ENCODE results near the gene REEP6. TPM values are rescaled to one million over a fixed set of nuclear protein-coding genes. Genes with fewer than 3 reads are reported as not detected.
"Not testable (repeated sequence)": the region's sequence is repeated elsewhere in the genome, so short reads cannot be mapped to it uniquely, and the experiment has no call there.

The REEP6 gene
- total RNA-seq, 1 experiment from 2014 or later: 0.98 TPM

DNA sequence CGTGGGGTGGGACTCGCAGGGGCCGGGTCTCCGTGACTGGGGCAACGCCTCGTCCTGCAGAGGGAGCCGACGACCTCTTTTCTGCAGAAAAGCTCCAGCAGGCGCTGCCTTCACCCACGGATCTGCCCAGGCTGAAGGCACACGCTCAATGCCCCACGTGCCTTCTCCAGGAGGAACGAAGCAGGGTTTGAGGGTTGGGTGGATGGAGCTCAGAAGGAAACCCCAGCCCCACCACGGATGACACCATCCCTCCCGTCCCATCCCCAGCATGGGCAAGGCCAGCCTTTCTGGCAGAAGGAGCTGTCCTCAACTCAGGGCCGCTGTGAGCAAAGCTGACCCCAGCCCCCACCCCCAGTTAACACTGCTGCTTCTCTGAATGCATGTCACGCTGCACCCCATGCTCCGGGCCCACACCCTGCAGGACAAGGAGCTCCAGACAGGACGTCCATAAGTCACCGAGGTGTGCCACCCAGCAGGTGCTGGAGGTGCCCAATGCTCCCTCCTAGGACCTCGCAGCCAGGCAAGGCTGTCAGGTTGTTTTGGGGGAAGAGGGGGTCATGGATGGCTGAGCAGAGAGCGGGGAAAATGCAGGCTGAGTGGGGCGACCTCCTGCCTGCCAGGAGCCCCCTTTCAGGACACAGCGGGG lies 19.3 kb upstream of the REEP6 start:
- no peak for DNase-seq (ENCODE audit: low read depth)

DNA sequence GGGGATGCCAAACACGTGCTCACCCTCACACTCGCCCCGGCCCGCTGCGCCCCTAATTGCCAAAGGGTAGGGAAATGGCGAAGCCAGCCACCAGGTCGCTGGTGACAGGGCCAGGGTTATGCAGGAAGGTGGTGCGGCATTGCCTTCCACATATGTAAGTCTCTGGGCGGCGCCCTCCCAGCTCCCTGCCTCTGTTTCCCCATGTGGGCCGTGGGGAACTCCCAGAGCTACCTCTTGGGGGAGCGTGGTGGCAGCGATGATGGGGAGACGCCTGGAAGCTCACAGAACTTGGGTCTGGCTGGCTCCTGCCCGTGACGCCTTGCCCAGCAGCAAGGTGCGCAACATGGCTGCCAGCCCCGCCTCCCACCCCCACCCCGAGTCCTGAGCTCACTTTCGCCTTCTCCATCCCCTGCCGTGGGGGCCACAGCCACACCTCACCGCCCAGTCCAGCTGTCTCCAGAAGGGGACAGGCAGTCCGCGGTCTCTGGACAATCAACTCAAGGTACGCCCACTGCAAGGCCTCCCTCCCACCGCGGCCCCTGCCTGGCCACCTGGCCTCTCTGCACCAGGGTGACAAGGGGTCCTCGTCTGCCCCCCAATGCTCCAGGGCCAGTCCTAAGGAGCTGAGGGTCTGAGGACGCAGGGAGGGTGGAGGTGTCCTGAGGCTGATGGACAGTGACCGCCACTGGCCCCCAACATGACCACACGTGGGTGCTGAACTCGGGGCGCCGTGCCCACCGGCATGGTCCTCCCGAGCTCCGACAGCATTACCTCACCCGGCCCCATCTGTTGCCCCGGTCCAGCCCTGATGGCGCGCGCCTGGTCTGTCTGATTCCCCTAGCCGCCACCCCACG lies 18.5 kb upstream of the REEP6 start:
- no peak for DNase-seq (ENCODE audit: low read depth)

DNA sequence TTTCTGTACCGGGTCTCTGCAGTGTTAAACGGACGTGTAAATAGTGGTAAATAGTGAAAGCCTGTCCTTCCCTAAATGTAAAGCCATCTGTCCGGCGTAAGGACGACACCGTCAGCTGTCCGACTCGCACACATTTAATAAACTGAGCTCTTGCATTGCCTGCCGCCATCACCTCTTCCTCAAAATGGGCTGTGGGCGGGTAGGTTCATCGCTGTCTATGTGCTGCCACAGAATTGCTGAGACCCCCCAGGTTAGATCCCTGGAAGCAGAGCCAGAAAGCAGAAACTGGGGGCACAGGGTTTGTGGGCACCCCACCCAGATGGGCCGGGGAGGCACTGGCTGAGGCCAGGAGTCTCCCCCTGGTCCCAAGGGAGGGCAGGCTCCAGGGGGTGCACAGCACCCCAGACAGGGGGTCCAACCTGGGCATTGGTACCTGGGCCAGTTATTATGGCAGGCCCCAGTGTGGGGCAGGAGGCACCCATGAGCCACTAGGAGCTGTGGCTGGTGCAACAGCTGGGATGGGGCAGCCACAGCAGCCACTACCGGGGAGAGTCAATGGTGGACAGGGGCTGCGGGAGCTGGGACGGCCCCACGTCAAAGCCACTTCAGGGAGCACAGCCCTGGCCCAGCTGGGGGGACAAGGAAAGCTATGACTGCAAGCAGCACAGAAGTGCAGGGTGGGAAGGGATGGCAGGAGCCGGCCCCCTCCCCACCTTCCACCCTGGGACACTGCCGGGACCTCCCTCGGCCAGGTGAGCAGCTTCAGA lies 17.7 kb upstream of the REEP6 start:
- DNase-seq (ENCODE audit: low read depth): no peak

DNA sequence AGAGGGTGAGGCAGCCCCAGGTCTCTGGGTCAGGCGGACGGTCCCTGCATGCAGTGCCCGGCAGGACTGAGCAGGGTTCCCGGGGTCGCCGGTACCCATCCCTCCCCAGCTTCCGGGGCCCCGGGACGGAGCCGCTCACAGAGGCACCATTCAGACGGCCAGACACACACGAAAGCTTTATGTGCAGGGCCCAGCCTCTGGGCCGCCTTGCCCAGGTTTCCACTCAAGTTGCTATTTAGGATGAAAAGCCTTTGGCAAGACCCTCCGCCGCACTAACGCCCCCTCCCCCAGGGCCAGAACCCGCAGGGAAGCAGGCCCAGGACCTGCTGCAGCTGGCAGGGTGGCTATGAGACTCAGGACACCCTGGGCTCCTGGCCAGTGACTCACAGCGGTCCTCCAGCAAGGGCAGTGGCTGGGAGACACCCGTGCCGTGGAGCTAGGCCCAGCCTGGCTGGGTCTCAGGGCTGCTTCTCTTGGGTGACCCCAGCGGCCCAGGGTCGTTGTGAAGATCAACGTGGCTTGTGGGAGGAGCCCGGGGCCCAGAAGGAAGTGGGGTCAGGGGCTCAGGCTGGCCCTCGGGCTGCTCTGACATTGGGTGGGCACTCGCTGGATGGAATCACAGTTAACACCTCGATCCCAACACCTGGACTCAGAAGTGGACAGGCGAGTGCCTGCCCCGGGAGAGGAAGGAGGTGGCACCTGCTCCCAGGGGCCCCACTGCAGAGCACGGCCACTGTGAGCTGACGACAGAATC lies 16.8 kb upstream of the REEP6 start:
- DNase-seq (ENCODE audit: low read depth): no peak

DNA sequence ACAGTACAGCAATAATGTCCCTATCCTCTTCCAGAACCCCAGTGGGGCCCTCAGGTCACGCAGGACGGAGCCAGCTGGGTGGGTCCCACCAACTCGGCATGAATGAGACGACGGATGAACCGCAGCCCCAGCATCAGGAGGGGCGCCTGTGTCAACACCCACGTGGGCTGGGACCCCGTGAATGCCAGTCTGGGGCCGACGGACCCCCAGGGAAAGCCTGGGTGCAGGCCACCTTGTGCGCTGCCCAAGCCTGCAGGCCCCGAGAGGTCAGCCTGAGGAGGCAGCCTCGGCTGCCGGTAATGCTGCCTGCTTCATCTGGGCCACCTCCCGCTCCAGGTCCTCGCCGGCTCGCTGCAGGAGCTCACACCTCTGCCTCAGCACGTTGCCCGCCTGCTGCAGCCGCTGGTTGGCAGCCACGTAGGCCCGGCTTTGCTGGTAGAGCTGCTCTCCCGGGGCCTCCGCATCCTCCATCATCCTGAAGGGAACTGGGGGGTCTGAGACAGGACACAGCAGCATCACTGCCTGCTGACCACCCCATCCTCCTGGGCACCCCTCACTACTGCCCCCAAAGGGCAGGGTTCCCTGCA lies 16.1 kb upstream of the REEP6 start:
- no peak for DNase-seq (ENCODE audit: low read depth)

DNA sequence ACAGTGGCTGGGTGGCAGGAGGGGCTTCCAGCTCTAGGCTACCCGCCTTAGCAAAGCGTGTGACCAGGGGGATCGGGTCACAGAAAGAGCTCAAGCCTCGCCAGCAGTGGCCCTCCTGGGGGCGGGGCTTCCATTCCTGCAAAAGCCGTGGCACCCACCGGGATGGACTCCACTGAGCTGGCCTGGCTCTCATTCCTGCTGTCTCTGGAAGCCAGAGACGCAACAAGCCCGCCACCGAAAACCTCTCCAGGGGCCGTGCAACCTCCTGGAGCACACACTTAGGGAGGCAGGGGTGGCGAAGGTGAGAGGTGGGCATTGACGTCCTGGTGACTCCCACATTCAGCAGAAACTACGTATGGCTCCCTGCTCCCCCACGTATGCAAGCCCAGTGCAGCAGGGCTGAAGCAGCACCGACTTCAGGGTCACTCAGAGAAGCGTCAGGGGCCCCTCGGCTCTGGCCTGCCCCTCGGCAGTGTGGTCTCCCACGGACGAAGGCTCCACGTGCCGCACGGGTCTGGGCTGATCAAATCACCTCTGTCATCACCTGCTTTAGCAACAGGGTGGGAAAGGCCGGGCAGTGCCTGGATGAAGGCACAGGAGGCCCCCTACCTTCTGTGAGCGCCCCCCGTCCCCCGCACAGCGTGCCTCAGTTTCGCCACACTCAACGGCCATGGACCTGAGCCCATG lies 15.1 kb upstream of the REEP6 start:
- no peak for DNase-seq (ENCODE audit: low read depth)

DNA sequence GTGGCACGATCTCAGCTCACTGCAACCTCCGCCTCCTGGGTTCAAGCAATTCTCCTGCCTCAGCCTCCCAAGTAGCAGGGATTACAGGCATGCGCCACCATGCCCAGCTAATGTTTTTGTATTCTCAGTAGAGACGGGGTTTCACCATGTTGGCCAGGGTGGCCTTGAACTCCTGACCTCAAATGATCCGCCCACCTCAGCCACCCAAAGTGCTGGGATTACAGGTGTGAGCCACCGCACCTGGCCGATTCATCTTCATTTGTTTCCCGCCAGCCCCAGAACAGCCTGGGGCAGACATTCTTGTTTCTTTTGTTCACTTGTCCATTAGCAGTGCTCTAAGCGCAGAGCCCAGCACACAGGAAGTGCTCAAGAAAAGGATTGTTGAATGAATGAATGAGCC lies 13.9 kb upstream of the REEP6 start:
- not testable (repeated sequence) for DNase-seq (ENCODE audit: low read depth)

DNA sequence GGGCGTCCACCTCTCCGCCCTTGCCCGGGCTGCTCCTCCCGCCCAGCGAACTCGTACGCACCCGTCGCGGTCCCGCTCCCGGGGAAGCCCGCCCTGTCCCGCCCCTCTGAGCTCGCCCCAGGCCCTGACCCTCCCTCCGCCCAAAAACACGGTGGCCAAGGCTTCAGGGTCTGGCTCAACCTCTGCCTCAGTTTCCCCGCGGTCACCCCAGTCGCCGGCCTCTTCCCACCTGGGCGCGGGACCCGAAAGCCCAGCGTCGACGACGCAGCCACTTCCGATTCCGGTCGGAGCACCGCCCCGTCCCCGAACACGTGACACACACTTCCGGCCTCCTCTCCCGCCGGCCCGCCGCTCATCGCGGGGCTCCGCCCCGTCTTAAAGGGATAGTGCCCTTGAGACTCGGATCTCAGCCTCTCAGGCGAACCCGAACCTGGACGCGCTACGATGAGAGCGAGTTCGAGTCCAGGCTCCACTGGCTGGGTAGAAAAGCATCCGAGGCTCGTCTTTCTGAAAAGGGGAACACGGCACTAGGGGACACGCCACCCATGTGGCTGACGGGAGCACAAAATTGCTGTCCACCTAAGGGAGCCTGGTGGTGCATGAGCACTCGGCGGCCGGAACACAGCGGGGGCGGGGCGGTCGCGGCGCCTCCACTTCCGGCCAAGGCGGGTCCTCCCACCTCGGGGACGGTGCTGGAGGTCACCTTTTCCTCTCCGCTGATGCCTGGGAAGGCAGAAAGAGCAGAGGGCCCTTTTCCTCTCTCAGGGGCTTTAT lies 11.9 kb upstream of the REEP6 start, which contains the start of gene C19orf25:
Gene C19orf25 (minus strand): TSS at position 282 of the 774 bp plus-strand sequence. CDS start 312 bp downstream, outside the sequence.
- DNase-seq (ENCODE audit: low read depth): peak; percentile 92

DNA sequence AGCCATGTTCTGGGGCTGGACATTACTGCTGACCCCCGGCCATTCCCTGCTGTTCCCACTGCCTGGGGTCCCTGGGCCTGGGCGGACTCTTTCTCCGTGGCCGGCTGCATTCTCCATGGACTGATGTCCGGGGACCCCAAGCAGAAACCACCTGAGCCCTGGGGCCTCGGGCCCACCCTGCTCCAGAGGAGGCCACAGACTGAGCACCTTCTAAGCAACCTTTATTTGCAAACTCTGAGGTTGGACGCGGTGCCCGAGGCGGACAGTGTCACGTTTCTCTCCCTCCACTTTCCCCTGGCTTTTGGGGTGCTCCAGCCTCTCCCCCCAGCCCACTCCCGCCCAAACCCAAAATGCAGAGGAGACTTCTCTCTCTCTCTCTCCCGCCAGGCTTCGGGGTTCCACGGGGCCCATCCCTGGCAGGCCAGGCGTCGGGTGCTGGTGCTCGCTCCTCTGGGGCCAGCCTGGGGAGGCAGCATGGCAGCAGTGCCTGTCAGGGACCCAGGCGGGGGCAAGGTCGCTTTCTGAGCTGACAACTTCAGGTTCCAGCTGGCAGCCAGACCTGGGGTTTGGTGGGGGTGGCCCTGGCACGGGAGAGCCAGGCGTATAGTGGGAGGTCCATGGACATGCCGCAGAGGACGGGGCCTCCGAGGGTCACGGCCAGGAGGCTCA lies 9.6 kb upstream of the REEP6 start:
- DNase-seq (ENCODE audit: low read depth): no peak

DNA sequence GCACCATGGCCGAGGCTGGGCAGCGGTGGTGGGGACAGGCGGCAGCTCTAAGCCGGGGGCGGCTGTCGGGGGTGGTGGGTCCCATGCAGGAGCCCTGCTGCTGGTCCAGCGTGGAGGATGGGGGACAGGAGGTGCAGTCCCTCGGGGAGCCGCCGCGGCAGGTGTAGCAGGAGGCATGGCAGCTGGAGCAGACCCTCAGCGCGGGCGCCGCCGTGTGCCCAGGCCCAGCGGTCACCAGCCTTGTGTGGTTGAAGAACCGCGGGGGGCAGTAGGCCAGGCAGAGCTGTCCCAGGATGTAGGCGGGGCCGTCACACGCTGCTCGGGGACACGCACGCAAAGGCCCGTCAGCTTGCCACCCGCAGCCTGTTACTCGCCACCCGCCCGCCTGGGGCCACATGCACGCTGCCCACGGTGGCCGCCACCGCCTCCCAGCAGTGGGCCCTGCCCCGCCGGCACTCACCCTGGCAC lies 9.1 kb upstream of the REEP6 start:
- DNase-seq (ENCODE audit: low read depth): no peak

DNA sequence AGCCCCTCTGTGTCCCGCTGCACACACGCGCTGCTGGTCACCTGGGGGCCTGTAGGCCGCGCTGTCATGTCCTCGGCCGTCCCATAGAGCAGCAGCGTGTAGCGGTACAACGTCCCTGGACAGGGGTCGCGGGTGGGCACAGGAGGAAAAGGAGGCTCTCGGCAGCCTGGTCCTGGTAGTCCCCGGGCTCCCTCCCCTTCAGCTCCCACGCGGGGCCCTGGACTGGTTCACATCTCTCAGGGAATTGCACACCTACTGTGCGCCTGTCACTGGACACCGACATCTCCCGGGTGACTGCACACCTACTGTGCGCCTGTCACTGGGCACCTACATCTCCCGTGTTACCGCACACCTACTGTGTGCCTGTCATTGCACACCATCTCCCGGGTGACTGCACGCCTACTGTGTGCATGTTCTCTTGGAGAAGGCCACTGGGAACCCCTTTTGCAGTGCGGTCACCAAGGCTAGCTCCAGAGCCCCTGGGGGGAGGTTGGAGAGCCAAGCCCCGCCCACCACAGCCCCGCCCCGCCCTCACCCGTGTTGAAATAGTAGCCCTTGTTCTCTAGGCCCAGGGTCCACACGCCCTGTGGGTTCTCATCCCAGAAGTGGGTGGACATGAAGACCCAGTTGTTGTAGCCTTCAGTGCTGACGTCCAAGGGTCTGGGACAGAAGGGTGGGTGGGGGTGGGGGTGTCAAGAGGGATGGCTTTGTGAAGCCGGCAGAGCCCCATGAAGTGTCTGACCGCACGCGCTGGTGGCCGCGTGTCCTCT lies 8.4 kb upstream of the REEP6 start:
- no peak for DNase-seq (ENCODE audit: low read depth)

DNA sequence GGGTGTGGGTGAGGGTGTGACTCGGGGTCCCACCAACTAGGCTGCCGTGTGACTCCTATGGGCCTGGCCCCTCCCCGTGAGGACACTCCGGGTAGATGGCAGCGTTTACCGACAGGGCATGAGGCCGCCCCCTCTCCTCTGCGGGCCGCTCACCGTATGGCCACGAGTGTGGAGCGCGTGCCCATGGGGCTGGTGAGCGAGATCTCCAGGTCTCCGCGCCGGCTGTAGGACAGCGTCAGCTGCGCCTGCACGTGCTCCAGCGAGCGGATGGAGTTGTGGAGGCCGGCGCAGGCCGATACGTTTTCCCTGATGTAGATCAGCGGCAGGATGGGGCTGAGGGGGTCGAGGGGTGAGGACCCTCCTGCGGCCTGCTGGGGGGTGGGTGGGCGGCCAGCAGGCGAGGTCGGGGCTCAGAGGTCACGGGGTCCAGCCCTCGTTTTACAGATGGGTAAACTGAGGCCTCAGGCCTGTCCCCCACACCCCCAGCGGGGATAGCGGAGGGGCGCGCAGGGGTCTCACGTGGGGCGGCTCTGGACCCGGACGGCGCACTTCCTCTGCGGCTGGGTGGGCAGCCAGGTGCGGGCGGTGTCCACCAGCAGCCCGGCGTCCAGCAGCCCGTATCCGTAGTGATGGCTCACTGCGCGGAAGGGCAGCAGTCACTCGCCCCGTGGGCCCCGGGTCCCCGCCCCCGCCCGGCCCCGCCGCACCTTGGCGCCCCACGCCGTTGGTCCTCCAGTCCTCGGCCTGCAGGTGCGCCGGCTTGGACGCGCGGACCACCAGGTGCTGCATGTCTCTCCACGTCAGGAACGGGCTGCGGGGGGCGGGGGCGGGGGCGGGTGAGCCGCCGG lies 7.6 kb upstream of the REEP6 start:
- no peak for DNase-seq (ENCODE audit: low read depth)

DNA sequence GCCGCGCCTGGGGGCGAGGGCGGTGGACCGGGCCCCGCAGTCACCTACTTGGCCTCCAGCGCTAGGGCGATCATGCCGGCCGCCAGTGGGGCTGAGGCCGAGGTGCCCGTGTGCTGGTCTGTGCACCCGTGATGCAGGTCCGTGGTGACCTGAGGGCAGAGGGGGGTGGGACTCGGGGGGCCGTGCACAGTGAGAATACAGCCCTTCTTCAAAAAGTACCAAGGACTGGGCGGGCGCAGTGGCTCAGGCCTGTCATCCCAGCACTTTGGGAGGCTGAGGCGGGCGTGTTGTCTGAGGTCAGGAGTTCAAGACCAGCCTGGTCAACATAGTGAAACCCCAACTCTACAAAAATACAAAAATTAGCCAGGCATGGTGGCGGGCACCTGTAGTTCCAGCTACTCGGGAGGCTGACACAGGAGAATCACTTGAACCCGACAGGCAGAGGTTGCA lies 7.0 kb upstream of the REEP6 start:
- DNase-seq (ENCODE audit: low read depth): no peak

DNA sequence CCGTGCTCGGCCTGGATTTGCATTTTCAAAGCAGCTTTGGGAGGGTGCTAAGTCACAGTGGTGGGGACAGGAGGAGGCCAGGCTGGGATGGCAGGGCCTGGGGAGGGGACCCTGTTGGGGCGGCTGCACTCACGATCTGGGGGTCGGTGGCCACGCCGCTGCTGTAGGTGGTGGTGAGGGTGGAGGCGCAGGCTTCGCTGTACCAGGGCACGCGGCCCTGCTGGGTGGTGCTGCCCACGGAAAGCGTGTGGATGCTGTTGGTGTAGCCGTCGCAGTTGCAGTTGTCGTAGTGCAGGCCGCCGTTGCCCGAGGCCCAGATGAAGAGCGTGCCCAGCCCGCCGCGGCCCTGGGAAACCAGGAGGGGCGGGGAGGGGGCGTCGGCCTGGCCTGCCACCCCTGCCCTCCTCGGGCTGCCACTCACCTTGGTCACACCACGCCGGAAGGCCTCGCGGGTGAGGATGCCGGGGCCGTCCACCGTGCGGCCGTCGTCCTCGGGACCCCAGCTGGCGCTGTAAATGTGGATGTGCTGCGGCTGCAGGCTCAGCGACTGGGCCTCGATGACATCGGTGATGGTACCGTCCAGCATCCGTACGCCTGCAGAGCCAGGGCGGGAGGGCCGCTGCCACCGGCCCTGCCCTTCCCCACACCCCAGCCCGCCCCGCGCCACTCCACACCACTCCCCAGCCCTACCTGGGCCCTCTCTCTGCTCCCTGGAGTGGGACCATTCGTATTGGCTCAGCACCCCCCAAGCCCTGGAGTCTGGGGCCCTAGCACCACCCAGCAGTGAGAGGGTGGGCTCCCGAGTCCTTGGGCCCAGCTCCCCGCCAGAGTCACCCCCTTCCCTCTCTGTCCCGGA lies 4.0 kb upstream of the REEP6 start:
- no peak for DNase-seq (ENCODE audit: low read depth)

DNA sequence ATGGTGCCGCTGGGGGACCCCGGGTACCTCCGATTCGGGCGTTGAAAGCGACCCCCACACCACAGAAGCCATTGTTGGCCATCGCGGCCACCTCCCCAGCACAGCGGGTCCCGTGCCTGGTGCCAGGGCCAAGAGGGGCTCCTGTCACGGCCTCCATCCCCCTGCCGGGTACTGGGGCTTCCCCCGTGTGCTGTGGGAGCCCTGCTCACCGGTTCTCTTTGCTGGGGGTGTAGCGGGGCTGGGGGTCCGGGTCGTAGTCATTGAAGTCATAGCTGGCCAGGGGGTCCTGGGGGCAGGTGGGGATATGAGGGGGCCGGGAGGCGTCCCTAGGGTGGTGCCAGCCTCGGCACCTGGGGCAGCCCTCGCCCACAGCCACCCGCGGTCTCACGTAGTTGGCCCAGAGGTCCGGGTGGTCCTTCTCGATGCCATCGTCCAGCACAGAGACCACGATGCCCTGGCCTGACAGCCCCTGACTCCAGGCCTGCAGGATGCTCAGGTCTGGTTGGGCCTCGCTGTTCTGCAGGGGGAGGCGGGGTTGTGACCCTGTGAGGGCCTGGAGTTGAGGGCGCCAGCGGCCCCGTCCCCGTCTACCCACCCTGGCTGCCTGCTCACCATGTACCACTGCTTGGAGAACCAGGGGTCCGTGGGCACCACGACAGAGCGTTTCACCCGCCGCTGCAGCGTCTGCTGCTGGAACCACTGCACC lies 3.3 kb upstream of the REEP6 start:
- DNase-seq (ENCODE audit: low read depth): no peak

DNA sequence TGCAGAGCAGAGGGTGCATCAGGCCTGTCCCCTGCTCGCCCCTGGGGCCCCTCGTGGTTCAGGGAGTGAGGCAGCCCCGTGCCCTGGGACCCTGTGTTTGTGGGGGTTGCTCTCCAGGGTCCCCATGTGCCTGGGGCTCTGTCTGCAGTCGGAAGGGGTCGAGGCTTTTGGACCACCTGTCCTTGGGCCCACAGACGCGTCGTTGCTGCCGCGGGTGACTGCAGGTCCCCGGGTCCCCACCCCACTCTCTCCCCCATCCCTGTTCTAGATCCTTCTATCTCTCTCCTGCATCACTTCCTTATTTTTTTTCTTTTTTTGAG lies 2.7 kb upstream of the REEP6 start:
- DNase-seq (ENCODE audit: low read depth): no peak
